Activated T-cell treated with anti-CD3 and anti-CD28 coated beads, Interleukin-2, amount 50 U/mL, for 48 hours (primary cell): Measurements from ENCODE around the gene ADCYAP1R1.
A peak's percentile ranks its signal among the peaks of the same experiment; 100 is the strongest.

ENCODE experiments used
- DNase-seq, 2 experiments: peaks; one replicate each; pipeline ENCODE4 v3.0.0-alpha.2; 2020

ADCYAP1R1 gene

GRCh38 chr7:31107106-31108090, 55.3 kb downstream of the ADCYAP1R1 start:
- DNase-seq, result no peak

GRCh38 chr7:31108097-31108657, 56.1 kb downstream of the ADCYAP1R1 start:
- DNase-seq, result no peak

- no peak for DNase-seq
These were observed 57.6 kb downstream of the ADCYAP1R1 start for GRCh38 chr7:31109751-31110150.

DNA sequence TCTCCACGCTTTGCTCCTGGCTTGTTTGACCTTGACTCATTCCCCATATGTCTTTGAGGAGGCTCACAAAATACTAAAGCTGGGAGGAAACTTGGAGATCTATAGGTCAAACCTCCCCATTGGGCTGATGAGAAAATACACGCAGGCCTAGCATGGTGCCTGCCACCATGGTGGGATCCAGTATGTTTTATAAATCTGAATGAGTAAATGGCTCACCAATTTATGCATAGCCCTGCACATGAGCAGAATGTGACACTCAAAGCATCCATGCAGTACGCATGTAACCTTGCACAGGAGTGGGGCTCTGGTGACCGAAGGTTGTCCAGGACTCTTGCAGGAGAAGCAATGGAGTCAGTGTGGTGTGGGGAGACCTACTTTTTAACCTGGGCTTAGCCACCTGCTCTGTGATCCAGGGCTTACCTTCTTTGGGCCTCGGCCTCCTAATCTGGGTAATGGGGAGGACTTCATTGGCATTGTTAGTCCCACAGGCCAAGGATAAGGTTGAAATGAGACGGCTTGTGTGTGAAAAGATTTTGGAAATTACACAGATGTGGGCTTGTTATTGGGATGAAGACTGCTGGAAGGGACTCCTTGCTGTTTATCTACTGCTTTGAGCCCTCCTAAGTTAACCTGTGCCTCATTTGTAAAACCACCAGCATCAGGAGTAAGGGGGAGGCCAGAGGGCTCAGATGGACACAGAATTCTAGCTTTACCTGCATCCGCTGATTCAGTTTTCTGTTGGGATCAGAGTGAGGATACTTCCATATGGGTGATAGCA, 58.4 kb downstream of the ADCYAP1R1 start:
- no peak for DNase-seq

- DNase-seq, result no peak
These were observed 59.0 kb downstream of the ADCYAP1R1 start for GRCh38 chr7:31111109-31111451.

DNA sequence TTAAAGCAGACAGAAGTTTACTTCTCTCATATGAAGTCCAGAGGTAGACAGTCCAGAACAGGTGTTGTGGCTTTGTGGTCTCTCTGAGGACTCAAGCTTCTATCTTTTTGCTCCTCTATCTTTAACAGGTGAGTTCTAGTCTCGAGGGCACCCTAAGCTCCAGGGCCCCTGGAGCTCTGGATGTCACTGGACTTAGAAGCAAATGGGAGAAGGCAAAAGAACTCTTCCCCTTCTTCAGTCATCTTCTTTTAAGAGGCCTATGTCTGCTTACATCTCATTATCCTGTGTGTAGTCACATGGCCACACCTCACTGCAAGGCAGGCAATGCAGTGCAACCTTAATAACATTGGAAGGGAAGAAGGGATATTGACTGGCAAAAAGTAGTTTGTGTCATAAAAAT, 61.6 kb downstream of the ADCYAP1R1 start:
- no peak for DNase-seq

- no peak for DNase-seq
These were observed 62.7 kb downstream of the ADCYAP1R1 start for GRCh38 chr7:31114593-31115343.

DNA sequence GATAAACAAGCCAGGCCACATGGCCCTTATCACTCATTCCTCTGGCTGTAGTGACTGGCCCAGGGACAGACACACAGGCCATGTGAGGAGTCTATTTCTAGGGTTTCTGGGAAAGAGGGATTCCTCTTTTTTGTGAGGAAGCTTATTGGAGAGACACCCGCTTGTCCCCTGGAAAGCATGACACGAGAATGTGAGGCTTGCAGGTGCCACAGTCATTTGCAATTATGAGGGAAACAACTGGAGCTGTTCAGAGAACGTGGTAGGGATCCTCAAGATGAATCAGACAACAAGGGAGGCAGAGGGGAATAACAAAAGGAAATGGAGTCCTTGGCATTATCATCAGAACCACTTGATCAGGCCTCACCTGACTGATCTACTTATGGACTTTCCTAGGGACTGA, 64.5 kb downstream of the ADCYAP1R1 start:
- DNase-seq, result no peak

GRCh38 chr7:31119249-31119648, 67.1 kb downstream of the ADCYAP1R1 start:
- no peak for DNase-seq

DNA sequence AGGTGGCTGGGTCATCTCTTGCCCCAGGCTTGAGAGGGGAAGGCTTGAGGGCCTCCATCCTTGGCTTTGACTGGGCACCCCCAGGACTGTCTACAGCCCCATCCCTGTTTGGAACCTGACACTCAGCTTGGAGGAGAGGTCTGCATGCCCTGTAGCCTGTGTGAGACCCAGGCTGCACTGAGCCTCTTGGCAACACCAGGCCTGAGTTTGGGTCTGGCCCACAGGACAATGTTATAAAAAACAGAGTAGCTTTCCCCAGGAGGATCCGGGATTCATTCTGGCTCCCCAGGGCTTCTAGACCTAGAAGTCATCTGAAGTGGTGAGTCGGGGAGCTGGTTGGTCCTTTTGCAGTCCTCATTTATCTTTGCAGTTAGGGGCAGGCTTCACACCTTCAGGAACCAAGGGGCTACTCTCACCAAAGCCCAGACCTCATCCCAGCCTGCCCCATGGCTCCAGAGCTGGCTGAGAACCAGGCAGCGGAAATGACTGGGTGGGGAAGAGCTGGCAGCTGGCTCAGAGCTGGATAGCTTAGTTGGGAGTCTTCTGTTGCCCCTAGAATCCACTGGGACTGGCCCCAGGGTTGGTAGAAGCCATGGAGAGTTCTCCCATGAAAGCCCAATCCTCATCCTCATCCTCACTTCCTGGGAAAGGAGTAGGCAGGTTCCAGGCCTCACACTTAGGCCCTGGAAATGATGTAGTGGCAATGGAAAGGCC, 68.8 kb downstream of the ADCYAP1R1 start:
- DNase-seq, result no peak

- DNase-seq, result no peak
These were observed 69.5 kb downstream of the ADCYAP1R1 start for GRCh38 chr7:31121601-31122000.

DNA sequence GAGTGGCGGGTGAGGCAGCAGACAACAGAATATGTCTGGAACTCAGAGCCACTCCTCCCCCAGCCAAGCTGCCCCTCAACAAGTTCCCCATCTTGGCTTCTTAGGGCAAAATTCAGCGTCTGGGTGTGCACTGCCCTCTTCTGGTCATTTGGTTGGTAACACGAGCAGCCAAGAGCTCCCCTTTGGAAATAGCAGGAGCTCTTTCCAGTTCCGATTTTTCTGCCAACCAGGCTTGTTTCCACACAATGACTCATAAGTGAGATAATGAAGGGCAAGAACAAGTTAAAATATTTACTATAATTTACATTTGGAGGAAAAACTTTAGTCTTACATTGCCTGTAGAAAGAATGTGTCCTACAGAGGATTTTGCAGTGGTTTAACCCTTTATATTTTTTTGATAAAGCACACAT, 70.5 kb downstream of the ADCYAP1R1 start:
- peak; percentile 51 to 56 for DNase-seq

DNA sequence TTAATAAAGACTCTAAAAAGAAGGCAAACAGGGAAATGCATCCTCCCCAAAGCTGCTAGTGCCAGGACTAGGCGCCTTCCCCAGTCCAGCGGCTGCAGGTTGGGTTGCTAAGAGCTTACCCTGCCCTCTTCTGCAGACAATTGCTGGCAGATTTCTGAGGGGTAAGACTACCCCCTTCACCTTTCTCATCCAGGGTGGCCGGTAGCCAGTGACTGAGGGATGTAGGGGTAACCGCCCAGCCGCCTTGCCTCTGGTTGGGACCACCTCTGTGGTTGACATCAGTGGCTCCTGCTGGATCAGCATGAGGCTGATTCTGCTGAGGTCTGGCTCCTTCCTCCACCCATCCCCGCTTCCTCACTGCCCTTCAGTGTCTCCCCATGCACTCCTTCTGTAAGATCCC, 71.2 kb downstream of the ADCYAP1R1 start:
- no peak for DNase-seq

DNA sequence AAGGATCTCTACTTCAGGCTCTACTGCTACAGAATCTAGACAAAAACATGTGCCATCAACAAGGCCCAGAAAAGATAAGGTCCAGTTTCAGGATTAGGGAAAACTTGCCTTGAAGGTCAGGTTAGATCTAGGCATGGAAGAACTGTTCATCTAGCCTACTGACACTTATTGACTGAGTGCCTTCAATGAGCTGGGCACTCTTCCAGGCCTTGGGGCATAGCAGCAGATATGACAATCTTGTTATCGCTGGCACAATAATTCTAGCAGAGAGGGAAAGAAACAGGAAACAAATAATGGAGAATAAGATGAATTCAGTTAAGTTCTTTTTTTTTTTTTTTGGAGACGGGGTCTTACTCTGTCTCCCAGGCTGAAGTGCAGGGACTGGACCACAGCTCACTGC, 71.6 kb downstream of the ADCYAP1R1 start:
- no peak for DNase-seq

DNA sequence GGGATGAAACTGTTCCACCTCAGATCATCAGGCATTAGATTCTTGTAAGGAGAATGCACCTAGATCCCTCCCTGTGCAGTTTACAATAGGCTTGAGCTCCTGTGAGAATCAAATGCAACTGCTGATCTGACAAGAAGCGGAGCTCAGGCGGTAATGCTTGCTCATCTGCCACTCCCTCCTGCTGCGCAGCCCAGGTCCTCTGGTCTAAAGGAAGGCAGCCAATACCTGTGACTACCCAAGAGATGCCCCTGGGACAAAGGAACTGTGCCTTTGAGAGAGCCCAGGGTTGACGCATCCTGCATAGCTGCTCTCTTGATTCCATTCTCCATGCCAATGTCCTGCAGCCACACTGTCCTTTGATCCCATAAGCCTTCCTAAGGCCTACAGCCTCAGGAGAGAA, 73.1 kb downstream of the ADCYAP1R1 start:
- DNase-seq, result no peak

GRCh38 chr7:31126976-31127375, 74.9 kb downstream of the ADCYAP1R1 start:
- no peak for DNase-seq

- DNase-seq, result no peak
These were observed 77.0 kb downstream of the ADCYAP1R1 start for GRCh38 chr7:31129067-31129466.

DNA sequence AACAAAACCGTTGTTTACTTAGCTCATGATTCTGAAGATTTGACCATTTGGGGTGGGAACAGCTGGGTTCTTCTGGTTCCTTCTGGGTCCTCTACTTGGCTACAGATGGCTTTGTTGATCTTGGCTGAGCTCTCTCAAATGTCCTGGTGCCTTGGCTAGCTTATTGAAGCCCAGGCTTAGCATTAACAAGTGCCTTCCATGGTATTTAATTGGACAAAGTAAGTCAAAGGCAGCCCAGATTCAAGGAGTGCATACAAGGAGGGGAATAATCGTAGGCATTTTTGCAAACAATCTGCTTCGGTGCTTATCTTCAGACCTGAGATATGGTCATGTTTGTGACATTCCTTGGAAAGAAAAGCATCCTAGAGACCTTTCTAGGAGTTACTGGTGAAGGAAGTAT, 81.4 kb downstream of the ADCYAP1R1 start:
- DNase-seq, result no peak

- DNase-seq, result peak; percentile 56 to 62
These were observed 82.4 kb downstream of the ADCYAP1R1 start for GRCh38 chr7:31134246-31135188.

- no peak for DNase-seq
These were observed 85.1 kb downstream of the ADCYAP1R1 start for GRCh38 chr7:31137234-31137633.

DNA sequence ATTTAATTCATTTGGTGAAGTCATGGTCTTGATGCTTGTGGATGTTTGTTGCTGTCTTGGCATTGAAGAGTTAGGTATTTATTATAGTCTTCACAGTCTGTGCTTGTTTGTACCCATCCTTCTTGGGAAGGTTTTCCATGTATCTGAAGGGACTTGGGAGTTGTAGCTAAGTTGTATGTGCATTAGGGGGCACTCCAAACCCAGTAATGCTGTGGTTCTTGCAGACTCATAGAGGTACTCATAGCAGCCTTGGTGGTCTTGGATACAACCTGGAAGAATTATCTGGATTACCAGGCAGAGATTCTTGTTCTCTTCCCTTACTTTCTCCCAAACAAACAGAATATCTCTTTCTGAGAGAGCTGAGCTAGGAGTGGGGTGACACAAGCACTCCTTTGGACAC, 93.2 kb downstream of the ADCYAP1R1 start:
- DNase-seq, result no peak
